Mesenchymal stem cell (in vitro differentiated cells and primary cell): ENCODE measurements around the gene SENP7.
"Not testable (repeated sequence)": the region's sequence is repeated elsewhere in the genome, so short reads cannot be mapped to it uniquely, and the experiment has no call there.

Source experiments
- DNase-seq: peaks from one replicate; pipeline ENCODE4 v3.0.0-alpha.2; 2013
- H2AFZ ChIP-seq: one replicate; pipeline ENCODE4 v1.6.1; 2013; ENCODE audit warnings: low read depth, mild to moderate bottlenecking, control low read depth, inconsistent platforms, low read length, moderate library complexity
- H2AK5ac ChIP-seq: 2 replicates; pipeline ENCODE4 v1.6.1; 2013; ENCODE audit warnings: low read length, moderate library complexity, mild to moderate bottlenecking, inconsistent platforms; ENCODE audit not compliant: severe bottlenecking
- H2BK120ac ChIP-seq: one replicate; pipeline ENCODE4 v1.6.1; 2013; ENCODE audit warnings: low read depth, mild to moderate bottlenecking, inconsistent platforms, low read length, moderate library complexity
- H2BK12ac ChIP-seq, 2 experiments: one replicate each; pipeline ENCODE4 v1.6.1; 2013; ENCODE audit warnings: inconsistent platforms in 2 of 2, low read length in 2 of 2, mild to moderate bottlenecking in 2 of 2, moderate library complexity in 2 of 2, control low read depth in 1 of 2
- H2BK15ac ChIP-seq: one replicate; pipeline ENCODE4 v1.6.1; 2013; ENCODE audit warnings: mild to moderate bottlenecking, low read depth, inconsistent platforms; ENCODE audit not compliant: poor library complexity, severe bottlenecking
- H2BK5ac ChIP-seq: 2 replicates; pipeline ENCODE4 v1.6.1; 2013; ENCODE audit warnings: low read depth, mild to moderate bottlenecking, low read length, control low read depth, inconsistent platforms; ENCODE audit not compliant: poor library complexity, severe bottlenecking
- H3K14ac ChIP-seq, 2 experiments: one replicate each; pipeline ENCODE4 v1.6.1; 2013; ENCODE audit warnings: inconsistent platforms in 2 of 2, low read length in 2 of 2, control low read depth in 1 of 2, mild to moderate bottlenecking in 1 of 2, moderate library complexity in 1 of 2
- H3K18ac ChIP-seq, 2 experiments: one replicate each; pipeline ENCODE4 v1.6.1; 2013; ENCODE audit warnings: inconsistent platforms in 2 of 2, low read length in 2 of 2, control low read depth in 1 of 2, low read depth in 1 of 2, mild to moderate bottlenecking in 1 of 2
- H3K23ac ChIP-seq, 2 experiments: one replicate each; pipeline ENCODE4 v1.6.1; 2013; ENCODE audit warnings: inconsistent platforms in 2 of 2, low read length in 2 of 2, mild to moderate bottlenecking in 2 of 2, moderate library complexity in 2 of 2, control low read depth in 1 of 2
- H3K27ac ChIP-seq: 2 replicates; pipeline ENCODE4 v1.5.1; 2013; ENCODE audit warnings: mild to moderate bottlenecking, moderate library complexity, low read length, control low read depth, inconsistent platforms; ENCODE audit not compliant: poor library complexity, severe bottlenecking
- H3K27me3 ChIP-seq, 2 experiments: 2 replicates each; pipeline versions ENCODE4 v1.6.1 to v1.7.0; 2013; ENCODE audit warnings: low read length in 2 of 2, mild to moderate bottlenecking in 2 of 2, moderate library complexity in 2 of 2, control low read depth in 1 of 2, inconsistent platforms in 1 of 2; ENCODE audit not compliant: control insufficient read depth in 1 of 2, insufficient read depth in 1 of 2
- H3K36me3 ChIP-seq, 2 experiments: 2 replicates each; pipeline versions ENCODE4 v1.6.1 to v1.7.0; 2013; ENCODE audit warnings: low read length in 2 of 2, control low read depth in 1 of 2, inconsistent platforms in 1 of 2, low read depth in 1 of 2, mild to moderate bottlenecking in 1 of 2; ENCODE audit not compliant: insufficient read depth in 2 of 2, control insufficient read depth in 1 of 2
- H3K4ac ChIP-seq, 2 experiments: one replicate each; pipeline ENCODE4 v1.6.1; 2013; ENCODE audit warnings: inconsistent platforms in 2 of 2, low read length in 2 of 2, mild to moderate bottlenecking in 2 of 2, moderate library complexity in 2 of 2, control low read depth in 1 of 2, low read depth in 1 of 2
- H3K4me1 ChIP-seq: 2 replicates; pipeline ENCODE4 v1.6.1; 2013; ENCODE audit warnings: low read depth, low read length, control low read depth; ENCODE audit not compliant: control insufficient read depth, insufficient read depth
- H3K4me2 ChIP-seq: 2 replicates; pipeline ENCODE4 v1.6.1; 2013; ENCODE audit warnings: low read length, mild to moderate bottlenecking, inconsistent platforms; ENCODE audit not compliant: poor library complexity, severe bottlenecking
- H3K4me3 ChIP-seq, 2 experiments: 2 replicates each; pipeline versions ENCODE4 v1.5.1 to v1.7.0; 2013; ENCODE audit warnings: low read length in 2 of 2, mild to moderate bottlenecking in 2 of 2, control low read depth in 1 of 2, low read depth in 1 of 2; ENCODE audit not compliant: insufficient read depth in 1 of 2
- H3K79me1 ChIP-seq: replicated peaks from 2 replicates; pipeline ENCODE4 v1.6.1; 2013; ENCODE audit warnings: mild to moderate bottlenecking, control low read depth, low read length, inconsistent platforms; ENCODE audit not compliant: poor library complexity, severe bottlenecking
- H3K9ac ChIP-seq: 2 replicates; pipeline ENCODE4 v1.7.0; 2013; ENCODE audit warnings: mild to moderate bottlenecking, low read length, moderate library complexity
- H3K9me3 ChIP-seq: 2 replicates; pipeline ENCODE4 v1.7.0; 2013; ENCODE audit warnings: mild to moderate bottlenecking, low read length; ENCODE audit not compliant: control insufficient read depth
- H4K8ac ChIP-seq: one replicate; pipeline ENCODE4 v1.6.1; 2013; ENCODE audit warnings: inconsistent platforms, mild to moderate bottlenecking, low read length, moderate library complexity
- H4K91ac ChIP-seq: one replicate; pipeline ENCODE4 v1.6.1; 2013; ENCODE audit warnings: mild to moderate bottlenecking, low read length, inconsistent platforms
- WGBS: methylation state at CpG from one replicate; pipeline ENCODE4 v1.1.7; 2013; ENCODE audit warnings: mixed read lengths; 5-methylcytosine and 5-hydroxymethylcytosine counted together

SENP7 gene

GRCh38 chr3:101544161-101544850 lies 31.3 kb upstream of the SENP7 start:
- Histone ChIP-seq H3K9me3 (no peaks in the 10 kb centered on the region), H2BK12ac (no peak overlapping the region), H3K9ac (no peak overlapping the region), H3K36me3 (no peaks in the 10 kb centered on the region), H3K79me1 (no peaks in the 10 kb centered on the region), H2BK120ac (no peak overlapping the region), H3K4me3 (no peak overlapping the region), H3K14ac (no peak overlapping the region), H2BK15ac (no peak overlapping the region), H2AFZ (no peak overlapping the region), H3K27ac (no peak overlapping the region), H3K4ac (no peak overlapping the region), H3K27me3 (peaks cover 0 to 5% of the 10 kb centered on the region in 2 experiments), H3K23ac (no peak overlapping the region), H3K4me1 (no peaks in the 10 kb centered on the region), H3K4me2 (no peak overlapping the region), H4K8ac (no peak overlapping the region), H3K18ac (no peak overlapping the region), H2AK5ac (no peak overlapping the region), H2BK5ac (no peak overlapping the region), H4K91ac (no peak overlapping the region)
- WGBS = no CpG with 5 or more reads among the region's 1 CpG
- DNase-seq = no peak

GRCh38 chr3:101542957-101543356 lies 29.9 kb upstream of the SENP7 start:
- no peaks in the 10 kb centered on the region for H3K9me3 ChIP-seq
- H3K4ac ChIP-seq = no peak overlapping the region
- H2BK5ac ChIP-seq = no peak overlapping the region

GRCh38 chr3:101536955-101537354 lies 23.9 kb upstream of the SENP7 start:
- H3K79me1 ChIP-seq, H2BK120ac ChIP-seq, H3K9me3 ChIP-seq, H3K9ac ChIP-seq, H2AFZ ChIP-seq, DNase-seq, H3K27me3 ChIP-seq, H3K4me3 ChIP-seq, H2AK5ac ChIP-seq, H3K4me2 ChIP-seq, H2BK15ac ChIP-seq, H3K27ac ChIP-seq, H2BK5ac ChIP-seq, H4K91ac ChIP-seq, H3K23ac ChIP-seq, H3K4ac ChIP-seq, H3K36me3 ChIP-seq, H3K4me1 ChIP-seq, H3K14ac ChIP-seq, H2BK12ac ChIP-seq, H4K8ac ChIP-seq, H3K18ac ChIP-seq: not testable (repeated sequence)
- no CpG with 5 or more reads among the region's 1 CpG for WGBS

More at GRCh38 chr3:101542957-101543356, 29.9 kb upstream of the SENP7 start:
- no peak overlapping the region for H4K91ac ChIP-seq
- no peak overlapping the region for H3K18ac ChIP-seq
- H2BK15ac ChIP-seq = no peak overlapping the region
- no peak overlapping the region for H3K14ac ChIP-seq
- no peak overlapping the region for H3K27ac ChIP-seq
- H2BK120ac ChIP-seq = no peak overlapping the region
- H4K8ac ChIP-seq = no peak overlapping the region
- no peaks in the 10 kb centered on the region for H3K27me3 ChIP-seq
- no peak overlapping the region for H2AFZ ChIP-seq
- no peak overlapping the region for H3K9ac ChIP-seq
- H3K23ac ChIP-seq = no peak overlapping the region
- no peaks in the 10 kb centered on the region for H3K36me3 ChIP-seq
- DNase-seq = no peak
- H3K4me2 ChIP-seq = no peak overlapping the region
- no peak overlapping the region for H2AK5ac ChIP-seq
- H3K4me3 ChIP-seq = no peak overlapping the region
- no peaks in the 10 kb centered on the region for H3K79me1 ChIP-seq
- H2BK12ac ChIP-seq = no peak overlapping the region
- no peaks in the 10 kb centered on the region for H3K4me1 ChIP-seq

GRCh38 chr3:101536266-101536665 lies 23.3 kb upstream of the SENP7 start:
- Histone ChIP-seq H4K91ac (no peak overlapping the region), H4K8ac (no peak overlapping the region), H2AFZ (no peak overlapping the region), H3K14ac (peak overlapping the region in 1 of 2 experiments; percentile 44), H3K4me2 (no peak overlapping the region), H2BK15ac (peak overlapping the region; percentile 26), H3K79me1 (no peaks in the 10 kb centered on the region), H3K4me3 (no peak overlapping the region), H3K27ac (no peak overlapping the region), H3K18ac (no peak overlapping the region), H3K27me3 (peaks cover 2 to 9% of the 10 kb centered on the region in 2 experiments), H3K9ac (no peak overlapping the region), H2BK5ac (no peak overlapping the region), H3K23ac (no peak overlapping the region), H2BK120ac (no peak overlapping the region), H2BK12ac (no peak overlapping the region), H3K4me1 (no peaks in the 10 kb centered on the region), H3K4ac (no peak overlapping the region), H3K36me3 (no peaks in the 10 kb centered on the region), H3K9me3 (no peaks in the 10 kb centered on the region), H2AK5ac (no peak overlapping the region)
- 93% methylated on average over 1 of the region's 1 CpG for WGBS
- no peak for DNase-seq
